SK-N-SH (cell line): ENCODE measurements around the gene RMC1. TPM values are rescaled to one million over a fixed set of nuclear protein-coding genes. Genes with fewer than 3 reads are reported as not detected.

Source experiments
- CTCF ChIA-PET: fragments of 300-600, 350-600 bp; formaldehyde crosslinking; extraction: SDS; loops from one replicate; lab custom pipeline; 2021; lab: Yijun Ruan, JAX
- POLR2A ChIA-PET: fragments of 350-600 bp; sonication (Branson Sonifier 250); formaldehyde crosslinking; extraction: SDS; loops from one replicate; lab custom pipeline; 2020; ENCODE audit warnings: antibody characterized with exemption, inconsistent platforms; lab: Yijun Ruan, JAX
- DNase-seq: peaks from one replicate; pipeline ENCODE4 v3.0.0; 2012
- H2AFZ ChIP-seq: fragments of 200-600 bp; sonication (generic); 2 replicates; pipeline ENCODE4 v1.8.1; 2016; ENCODE audit warnings: antibody characterized with exemption, mild to moderate bottlenecking, low read depth
- H3F3A ChIP-seq: fragments of 200-600 bp; sonication (generic); replicated peaks from 2 replicates; pipeline ENCODE3; 2016; ENCODE audit warnings: antibody characterized with exemption, mild to moderate bottlenecking; ENCODE audit not compliant: insufficient read depth
- H3K27ac ChIP-seq, 2 experiments: fragments of 200-500 bp in 1 of 2; fragments of 200-600 bp in 1 of 2; sonication (Bioruptor generic) in 1 of 2; sonication (generic), shearing (Covaris generic) in 1 of 2; 2 replicates each; pipeline versions ENCODE4 v1.5.1 to v1.6.1; 2014 to 2016; ENCODE audit warnings: low read depth in 2 of 2, inconsistent platforms in 1 of 2, low read length in 1 of 2, mild to moderate bottlenecking in 1 of 2, mixed read lengths in 1 of 2
- H3K27me3 ChIP-seq: fragments of 200-600 bp; sonication (generic), shearing (Covaris generic); 2 replicates; pipeline ENCODE4 v1.6.1; 2016; ENCODE audit warnings: mixed run types; ENCODE audit not compliant: insufficient read depth
- H3K36me3 ChIP-seq, 2 experiments: fragments of 200-500 bp in 1 of 2; fragments of 200-600 bp in 1 of 2; sonication (Bioruptor generic) in 1 of 2; sonication (generic) in 1 of 2; replicated peaks in 1 of 2; 2 replicates each; pipeline versions ENCODE3 to v1.5.1; 2014 to 2016; ENCODE audit warnings: low read length in 1 of 2, mild to moderate bottlenecking in 1 of 2; ENCODE audit not compliant: insufficient read depth in 2 of 2, control insufficient read depth in 1 of 2
- H3K4me1 ChIP-seq, 2 experiments: fragments of 200-500 bp in 1 of 2; fragments of 200-600 bp in 1 of 2; sonication (Bioruptor generic) in 1 of 2; sonication (generic), shearing (Covaris generic) in 1 of 2; 2 replicates each; pipeline versions ENCODE4 v1.5.1 to v1.6.1; 2014 to 2016; ENCODE audit warnings: low read depth in 1 of 2, low read length in 1 of 2, mixed run types in 1 of 2; ENCODE audit not compliant: insufficient read depth in 2 of 2, control insufficient read depth in 1 of 2
- H3K4me2 ChIP-seq: fragments of 200-600 bp; sonication (generic), shearing (Covaris generic); 2 replicates; pipeline ENCODE4 v1.6.1; 2017; ENCODE audit warnings: mixed run types
- H3K4me3 ChIP-seq, 2 experiments: fragments of 200-500 bp in 1 of 2; fragments of 200-600 bp in 1 of 2; sonication (Bioruptor generic) in 1 of 2; sonication (generic), shearing (Covaris generic) in 1 of 2; 2 replicates each; pipeline versions ENCODE4 v1.5.1 to v1.8.1; 2014 to 2016; ENCODE audit warnings: low read depth in 2 of 2, inconsistent platforms in 1 of 2, low read length in 1 of 2, mild to moderate bottlenecking in 1 of 2, mixed read lengths in 1 of 2, moderate library complexity in 1 of 2
- H3K79me2 ChIP-seq: fragments of 200-600 bp; sonication (generic); 2 replicates; pipeline ENCODE4 v1.8.1; 2017; ENCODE audit warnings: mild to moderate bottlenecking; ENCODE audit not compliant: insufficient read depth
- H3K9ac ChIP-seq: fragments of 200-600 bp; sonication (generic); 2 replicates; pipeline ENCODE4 v1.6.1; 2017; ENCODE audit warnings: mixed run types
- H3K9me2 ChIP-seq: fragments of 200-600 bp; sonication (generic); 2 replicates; pipeline ENCODE4 v1.6.1; 2017; ENCODE audit warnings: mixed run types
- H3K9me3 ChIP-seq: fragments of 200-600 bp; sonication (generic); 2 replicates; pipeline ENCODE4 v1.6.1; 2017; ENCODE audit warnings: mixed run types, mild to moderate bottlenecking, moderate library complexity
- H4K20me1 ChIP-seq: fragments of 200-600 bp; sonication (generic); 2 replicates; pipeline ENCODE4 v1.6.1; 2017; ENCODE audit warnings: mild to moderate bottlenecking, mixed run types; ENCODE audit not compliant: insufficient read depth
- CHD2 ChIP-seq: fragments of 150-350 bp; IDR thresholded peaks from 2 replicates; pipeline ENCODE4 v1.6.1; 2018; ENCODE audit warnings: low read length; ENCODE audit not compliant: partially characterized antibody
- ELF1 ChIP-seq: IDR thresholded peaks from 2 replicates; pipeline ENCODE4 v1.4.0; 2012
- EP300 ChIP-seq, 2 experiments: IDR thresholded peaks; 2 replicates each; pipeline versions ENCODE4 v1.4.0 to v1.6.1; 2012; ENCODE audit warnings: borderline replicate concordance in 1 of 2, low read depth in 1 of 2, low read length in 1 of 2
- EZH2phosphoT487 ChIP-seq: fragments of 200-600 bp; sonication (generic); IDR thresholded peaks from 2 replicates; pipeline ENCODE4 v1.6.1; 2017; ENCODE audit warnings: low read depth, mixed run types, mild to moderate bottlenecking, antibody characterized with exemption, moderate library complexity, borderline replicate concordance
- FOSL2 ChIP-seq: IDR thresholded peaks from 2 replicates; pipeline ENCODE4 v1.4.0; 2012; ENCODE audit warnings: low read depth, mild to moderate bottlenecking, moderate library complexity, borderline replicate concordance
- FOXM1 ChIP-seq: IDR thresholded peaks from 2 replicates; pipeline ENCODE4 v1.4.0; 2012; ENCODE audit warnings: low read depth, mild to moderate bottlenecking
- GATA2 ChIP-seq: sonication (generic); formaldehyde crosslinking; IDR thresholded peaks from 2 replicates; pipeline ENCODE4 v1.5.0; 2020; ENCODE audit warnings: mild to moderate bottlenecking, missing genetic modification reagents
- MAX ChIP-seq: IDR thresholded peaks from 2 replicates; pipeline ENCODE4 v1.4.0; 2012; ENCODE audit warnings: low read depth
- MEF2A ChIP-seq: IDR thresholded peaks from 2 replicates; pipeline ENCODE4 v1.4.0; 2012; ENCODE audit warnings: low read depth, borderline replicate concordance
- MXI1 ChIP-seq: IDR thresholded peaks from 2 replicates; pipeline ENCODE4 v1.6.1; 2012; ENCODE audit warnings: mild to moderate bottlenecking, low read depth, low read length, improper control_type of control experiment
- POLR2AphosphoS5 ChIP-seq: IDR thresholded peaks from 2 replicates; pipeline ENCODE4 v1.6.1; 2012; ENCODE audit warnings: low read depth, low read length
- RCOR1 ChIP-seq: fragments of 150-350 bp; IDR thresholded peaks from 2 replicates; pipeline ENCODE4 v1.6.1; 2017; ENCODE audit warnings: antibody characterized with exemption, low read length
- SIN3A ChIP-seq: IDR thresholded peaks from 2 replicates; pipeline ENCODE4 v1.6.1; 2012; ENCODE audit warnings: low read depth, mild to moderate bottlenecking, low read length, moderate library complexity, borderline replicate concordance
- SMC3 ChIP-seq: IDR thresholded peaks from 2 replicates; pipeline ENCODE4 v1.6.1; 2012; ENCODE audit warnings: low read depth, low read length, improper control_type of control experiment
- TAF1 ChIP-seq: IDR thresholded peaks from 2 replicates; pipeline ENCODE4 v1.6.1; 2012; ENCODE audit warnings: low read depth, mild to moderate bottlenecking, low read length, moderate library complexity, borderline replicate concordance
- TCF12 ChIP-seq: IDR thresholded peaks from 2 replicates; pipeline ENCODE4 v1.4.0; 2012
- WGBS: methylation state at CpG from one replicate; pipeline ENCODE4 v1.1.6; 2017; ENCODE audit warnings: low lambda C conversion rate; 5-methylcytosine and 5-hydroxymethylcytosine counted together
- polyA plus RNA-seq, 3 experiments: library from polyadenylated mRNA; depleted of rRNA; stranded (reverse); fragments of >200 nt; gene quantifications; 2 replicates each; pipeline ENCODE4 v1.2.3, GENCODE V29; 2012
- TF ChIP-seq, protein P1 (sequence below): fragments of 150-350 bp; IDR thresholded peaks from 2 replicates; pipeline ENCODE4 v1.6.1; 2016; ENCODE audit warnings: mild to moderate bottlenecking, low read depth, low read length
- TF ChIP-seq, protein P2 (sequence below): IDR thresholded peaks from 2 replicates; pipeline ENCODE4 v1.6.1; 2012; ENCODE audit warnings: mild to moderate bottlenecking, low read depth, low read length, moderate library complexity

Gene RMC1
- polyA plus RNA-seq, 1 of the 3 experiments (the other 2 are of a cell fraction): 26.4 TPM

DNA sequence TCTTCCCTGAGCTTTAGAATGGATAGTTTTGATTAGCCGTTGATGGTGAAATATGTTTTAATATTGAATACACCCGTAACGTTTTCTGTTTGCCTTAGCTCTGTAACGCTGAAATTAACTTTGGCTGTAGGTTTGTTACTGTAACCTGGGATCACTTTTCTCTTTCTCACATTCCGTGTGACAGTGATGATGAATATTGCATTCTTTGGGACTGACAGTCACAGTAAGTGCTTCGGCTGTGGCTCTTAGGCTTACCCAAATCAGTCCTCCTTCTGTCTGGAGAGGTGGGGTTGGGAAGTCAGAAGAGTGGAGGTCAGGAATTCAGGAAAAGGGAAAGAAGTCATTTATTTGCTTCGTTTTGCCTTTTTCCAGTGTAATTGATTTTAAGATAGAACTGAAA lies 18.0 kb downstream of the RMC1 start:
- no peak overlapping the region for H2AFZ ChIP-seq
- 88% methylated on average over 7 of the region's 7 CpGs for WGBS
- no peaks in the 10 kb centered on the region for H3K4me1 ChIP-seq
- H3K9me3 ChIP-seq: no peaks in the 10 kb centered on the region
- peaks cover 69 to 72% of the 10 kb centered on the region in 2 experiments for H3K36me3 ChIP-seq
- ChIA-PET CTCF (interaction anchor here (4.0 kb wide), 1 partner anchor 182 kb away, joined by 22 read pairs; no protein-coding TSS in a partner anchor), POLR2A (no interaction called here)
- TF ChIP-seq TAF1: no peak
- TF ChIP-seq MAX: no peak
- TF ChIP-seq CHD2: no peak
- no peak for TF ChIP-seq FOSL2
- TF ChIP-seq EZH2phosphoT487: no peak
- TF ChIP-seq EP300 (IDR thresholded peaks at IDR 0.05; ENCODE audit: borderline replicate concordance in 1 of 2, low read depth in 1 of 2, low read length in 1 of 2): no peak
- no peak for TF ChIP-seq FOXM1
- no peak for TF ChIP-seq RCOR1
- TF ChIP-seq POLR2AphosphoS5: no peak
- TF ChIP-seq SIN3A: no peak
- TF ChIP-seq GATA2 (CRISPR knock-in tag): no peak
- no peak for TF ChIP-seq ELF1
- TF ChIP-seq MXI1: no peak
- TF ChIP-seq, protein P1, sequence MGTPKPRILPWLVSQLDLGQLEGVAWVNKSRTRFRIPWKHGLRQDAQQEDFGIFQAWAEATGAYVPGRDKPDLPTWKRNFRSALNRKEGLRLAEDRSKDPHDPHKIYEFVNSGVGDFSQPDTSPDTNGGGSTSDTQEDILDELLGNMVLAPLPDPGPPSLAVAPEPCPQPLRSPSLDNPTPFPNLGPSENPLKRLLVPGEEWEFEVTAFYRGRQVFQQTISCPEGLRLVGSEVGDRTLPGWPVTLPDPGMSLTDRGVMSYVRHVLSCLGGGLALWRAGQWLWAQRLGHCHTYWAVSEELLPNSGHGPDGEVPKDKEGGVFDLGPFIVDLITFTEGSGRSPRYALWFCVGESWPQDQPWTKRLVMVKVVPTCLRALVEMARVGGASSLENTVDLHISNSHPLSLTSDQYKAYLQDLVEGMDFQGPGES: no peak
- no peak for TF ChIP-seq TCF12
- TF ChIP-seq SMC3: no peak
- TF ChIP-seq, protein P2, sequence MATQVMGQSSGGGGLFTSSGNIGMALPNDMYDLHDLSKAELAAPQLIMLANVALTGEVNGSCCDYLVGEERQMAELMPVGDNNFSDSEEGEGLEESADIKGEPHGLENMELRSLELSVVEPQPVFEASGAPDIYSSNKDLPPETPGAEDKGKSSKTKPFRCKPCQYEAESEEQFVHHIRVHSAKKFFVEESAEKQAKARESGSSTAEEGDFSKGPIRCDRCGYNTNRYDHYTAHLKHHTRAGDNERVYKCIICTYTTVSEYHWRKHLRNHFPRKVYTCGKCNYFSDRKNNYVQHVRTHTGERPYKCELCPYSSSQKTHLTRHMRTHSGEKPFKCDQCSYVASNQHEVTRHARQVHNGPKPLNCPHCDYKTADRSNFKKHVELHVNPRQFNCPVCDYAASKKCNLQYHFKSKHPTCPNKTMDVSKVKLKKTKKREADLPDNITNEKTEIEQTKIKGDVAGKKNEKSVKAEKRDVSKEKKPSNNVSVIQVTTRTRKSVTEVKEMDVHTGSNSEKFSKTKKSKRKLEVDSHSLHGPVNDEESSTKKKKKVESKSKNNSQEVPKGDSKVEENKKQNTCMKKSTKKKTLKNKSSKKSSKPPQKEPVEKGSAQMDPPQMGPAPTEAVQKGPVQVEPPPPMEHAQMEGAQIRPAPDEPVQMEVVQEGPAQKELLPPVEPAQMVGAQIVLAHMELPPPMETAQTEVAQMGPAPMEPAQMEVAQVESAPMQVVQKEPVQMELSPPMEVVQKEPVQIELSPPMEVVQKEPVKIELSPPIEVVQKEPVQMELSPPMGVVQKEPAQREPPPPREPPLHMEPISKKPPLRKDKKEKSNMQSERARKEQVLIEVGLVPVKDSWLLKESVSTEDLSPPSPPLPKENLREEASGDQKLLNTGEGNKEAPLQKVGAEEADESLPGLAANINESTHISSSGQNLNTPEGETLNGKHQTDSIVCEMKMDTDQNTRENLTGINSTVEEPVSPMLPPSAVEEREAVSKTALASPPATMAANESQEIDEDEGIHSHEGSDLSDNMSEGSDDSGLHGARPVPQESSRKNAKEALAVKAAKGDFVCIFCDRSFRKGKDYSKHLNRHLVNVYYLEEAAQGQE: no peak
- no peak for TF ChIP-seq MEF2A
- no peak overlapping the region for H3K27ac ChIP-seq
- H3K9ac ChIP-seq: no peak overlapping the region
- no peaks in the 10 kb centered on the region for H3K27me3 ChIP-seq
- no peaks in the 10 kb centered on the region for H4K20me1 ChIP-seq
- H3K79me2 ChIP-seq: no peaks in the 10 kb centered on the region; the same call in 1 of the 2 replicates
- no peak for DNase-seq
- H3K4me2 ChIP-seq: no peak overlapping the region
- H3K9me2 ChIP-seq: no peaks in the 10 kb centered on the region
- H3K4me3 ChIP-seq: no peak overlapping the region
- peaks cover 4% of the 10 kb centered on the region for H3F3A ChIP-seq
